GM20000 (cell line): ENCODE results near the gene NKX2-3.

ENCODE experiments used
- DNase-seq: peaks from one replicate; pipeline ENCODE4 v3.0.0; 2012; ENCODE audit warnings: low spot score
- TF ChIP-seq, protein P1 (sequence below): IDR thresholded peaks from 2 replicates; pipeline ENCODE4 v1.5.1; 2012; ENCODE audit warnings: mild to moderate bottlenecking, control low read depth; ENCODE audit errors: extremely low read depth, missing control alignments

Gene NKX2-3

DNA sequence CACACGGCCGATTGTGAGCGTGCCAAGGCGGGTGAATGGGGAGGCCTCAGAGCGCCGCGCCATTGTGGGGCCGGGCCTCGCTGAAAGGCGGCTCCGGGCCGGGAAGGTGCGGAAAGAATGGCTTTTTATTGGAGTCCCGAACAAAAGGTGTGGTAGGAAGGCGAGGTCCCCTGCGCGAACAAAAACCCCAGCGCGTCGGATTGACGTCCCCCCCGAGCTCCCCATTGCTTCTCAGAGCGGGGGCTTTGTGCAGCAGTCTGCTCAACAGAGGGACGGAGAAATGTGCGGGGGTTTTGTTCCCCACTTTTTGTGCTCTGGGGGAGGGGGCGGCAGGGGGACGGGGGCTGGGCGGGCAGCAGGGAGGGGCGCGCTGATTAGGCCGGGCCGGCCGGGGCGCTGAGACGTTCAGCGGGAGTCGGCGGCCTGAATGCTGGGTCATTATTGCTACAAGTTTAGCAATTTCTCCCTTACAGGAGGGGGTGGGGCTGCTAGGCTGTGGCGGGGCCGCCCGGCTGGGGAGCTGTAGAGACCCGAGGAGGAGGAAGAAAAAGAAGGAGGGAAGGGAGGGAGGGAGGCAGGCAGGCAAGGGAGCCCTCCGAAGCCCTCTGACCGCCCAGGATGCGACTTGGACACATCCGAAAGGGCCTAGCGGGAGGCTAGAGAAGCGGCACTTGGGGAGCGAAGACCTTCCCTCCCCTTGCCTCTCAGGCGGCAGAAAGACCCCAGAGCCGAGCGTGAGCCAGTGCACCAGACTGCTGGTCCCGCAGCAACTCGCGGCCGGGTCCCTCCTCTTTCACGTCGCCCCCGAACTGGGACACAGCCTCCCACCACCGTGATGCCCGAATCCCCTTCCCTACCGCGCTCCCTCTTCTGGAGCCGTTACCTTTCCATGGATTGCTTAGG is 4.6 kb downstream of the NKX2-3 start:
- peak; percentile 25 for DNase-seq

DNA sequence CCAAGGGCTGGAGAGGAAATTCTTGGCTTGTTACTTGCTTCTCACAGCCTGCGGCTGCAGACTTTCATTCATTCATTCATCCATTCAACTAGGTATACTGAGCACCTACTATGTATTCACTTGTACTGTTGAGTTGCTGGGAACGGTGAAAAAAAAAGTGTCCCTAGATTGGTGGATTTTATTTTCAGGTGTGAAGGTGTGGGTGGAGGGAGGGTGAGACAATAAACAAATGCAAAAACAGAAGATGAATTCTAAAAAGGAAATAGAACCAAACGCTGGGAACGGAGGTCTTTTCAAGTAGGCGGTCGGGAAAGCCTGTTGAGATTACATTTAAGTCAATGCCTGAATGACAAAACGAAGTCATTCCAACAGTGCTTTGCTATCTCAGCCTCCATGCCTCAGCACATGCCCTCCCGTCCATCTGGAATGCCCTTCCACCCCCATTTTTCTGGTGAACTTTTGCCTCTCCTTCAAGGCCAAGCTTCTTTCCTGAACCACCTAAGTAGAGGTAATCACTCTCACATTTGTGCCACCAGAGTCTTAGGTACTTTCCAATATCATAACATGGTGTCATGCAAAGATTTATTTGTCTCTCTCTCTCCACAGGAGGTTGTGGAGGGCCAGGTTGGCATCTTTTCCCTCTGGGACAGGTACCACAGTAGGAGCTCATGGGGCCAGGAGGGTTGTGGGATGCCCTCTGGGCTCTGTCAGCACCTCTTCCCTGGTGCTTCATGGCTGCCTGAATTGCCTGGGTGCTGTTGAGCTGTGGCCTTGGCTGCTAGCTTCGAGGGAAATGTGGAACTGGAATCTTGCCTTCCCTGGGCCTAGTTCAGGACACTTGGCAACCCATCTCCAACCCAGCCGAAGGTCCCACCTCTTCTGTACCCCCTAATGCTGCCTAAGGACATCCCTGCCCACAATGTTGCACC is 5.5 kb downstream of the NKX2-3 start:
- peak; percentile 21 for DNase-seq

More for the DNA sequence above, 4.6 kb downstream of the NKX2-3 start:
- TF ChIP-seq, protein P1, sequence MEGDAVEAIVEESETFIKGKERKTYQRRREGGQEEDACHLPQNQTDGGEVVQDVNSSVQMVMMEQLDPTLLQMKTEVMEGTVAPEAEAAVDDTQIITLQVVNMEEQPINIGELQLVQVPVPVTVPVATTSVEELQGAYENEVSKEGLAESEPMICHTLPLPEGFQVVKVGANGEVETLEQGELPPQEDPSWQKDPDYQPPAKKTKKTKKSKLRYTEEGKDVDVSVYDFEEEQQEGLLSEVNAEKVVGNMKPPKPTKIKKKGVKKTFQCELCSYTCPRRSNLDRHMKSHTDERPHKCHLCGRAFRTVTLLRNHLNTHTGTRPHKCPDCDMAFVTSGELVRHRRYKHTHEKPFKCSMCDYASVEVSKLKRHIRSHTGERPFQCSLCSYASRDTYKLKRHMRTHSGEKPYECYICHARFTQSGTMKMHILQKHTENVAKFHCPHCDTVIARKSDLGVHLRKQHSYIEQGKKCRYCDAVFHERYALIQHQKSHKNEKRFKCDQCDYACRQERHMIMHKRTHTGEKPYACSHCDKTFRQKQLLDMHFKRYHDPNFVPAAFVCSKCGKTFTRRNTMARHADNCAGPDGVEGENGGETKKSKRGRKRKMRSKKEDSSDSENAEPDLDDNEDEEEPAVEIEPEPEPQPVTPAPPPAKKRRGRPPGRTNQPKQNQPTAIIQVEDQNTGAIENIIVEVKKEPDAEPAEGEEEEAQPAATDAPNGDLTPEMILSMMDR, result no peak

DNA sequence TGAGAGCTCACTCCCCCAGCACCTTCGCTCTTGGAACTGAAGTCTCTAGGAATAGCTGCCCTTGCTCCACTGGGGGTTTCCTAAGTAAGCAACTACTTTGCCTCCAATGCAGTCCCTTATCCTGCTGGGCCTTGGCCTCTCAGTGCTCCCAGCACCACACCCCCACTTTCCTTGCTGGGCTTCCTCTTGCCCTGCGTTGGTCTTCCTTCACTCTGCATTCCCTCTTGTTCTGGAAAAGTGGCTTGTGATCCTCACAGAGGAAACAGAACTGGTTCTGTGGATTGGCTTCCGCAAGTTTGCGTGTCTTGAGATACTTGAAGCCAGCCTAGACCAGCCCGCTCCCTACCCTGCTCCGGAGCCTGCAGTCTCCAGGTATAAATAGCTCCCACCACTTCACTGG is 6.4 kb downstream of the NKX2-3 start:
- DNase-seq, result no peak
- TF ChIP-seq, protein P1, result no peak

More for the DNA sequence above, 5.5 kb downstream of the NKX2-3 start:
- TF ChIP-seq, protein P1, result no peak

DNA sequence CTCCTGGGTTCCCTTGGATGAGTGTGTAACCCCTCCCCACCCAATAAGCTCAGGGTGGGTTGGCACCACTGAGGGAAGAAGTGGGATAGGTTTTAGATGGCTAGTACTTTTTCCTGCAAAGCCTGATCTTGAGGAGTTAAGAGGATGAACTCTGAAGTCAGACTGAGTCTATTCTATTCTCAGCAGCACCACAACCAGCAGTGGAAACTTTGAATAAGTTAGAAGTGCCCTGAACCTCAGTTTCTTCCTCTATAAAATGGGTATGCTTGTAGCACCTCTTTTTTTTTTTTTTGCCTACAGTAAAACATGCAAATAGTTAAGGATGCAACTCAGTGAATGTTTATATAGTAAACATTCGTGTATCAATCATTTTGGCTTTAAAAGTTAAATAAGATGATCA is 7.1 kb downstream of the NKX2-3 start:
- DNase-seq, result peak; percentile 16
- TF ChIP-seq, protein P1, result no peak

DNA sequence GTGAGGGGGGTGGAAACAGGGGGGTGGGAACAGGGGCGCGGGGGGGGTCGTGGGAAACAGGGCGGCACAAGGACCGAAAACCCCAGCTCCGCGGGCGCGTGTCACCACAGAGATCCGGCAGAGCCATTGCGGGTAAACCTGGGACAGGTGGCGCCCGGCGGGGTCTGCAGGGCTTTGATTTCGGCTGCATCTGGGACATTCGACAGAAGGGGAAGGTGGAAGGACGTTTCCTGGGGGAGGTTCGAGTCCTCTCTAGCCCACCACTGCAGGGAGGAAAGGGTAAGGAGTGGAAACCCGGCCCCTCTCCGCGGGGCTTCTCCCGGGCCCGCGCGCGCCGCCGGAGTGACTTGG is 7.5 kb downstream of the NKX2-3 start:
- TF ChIP-seq, protein P1, result no peak
- peak; percentile 9 for DNase-seq

DNA sequence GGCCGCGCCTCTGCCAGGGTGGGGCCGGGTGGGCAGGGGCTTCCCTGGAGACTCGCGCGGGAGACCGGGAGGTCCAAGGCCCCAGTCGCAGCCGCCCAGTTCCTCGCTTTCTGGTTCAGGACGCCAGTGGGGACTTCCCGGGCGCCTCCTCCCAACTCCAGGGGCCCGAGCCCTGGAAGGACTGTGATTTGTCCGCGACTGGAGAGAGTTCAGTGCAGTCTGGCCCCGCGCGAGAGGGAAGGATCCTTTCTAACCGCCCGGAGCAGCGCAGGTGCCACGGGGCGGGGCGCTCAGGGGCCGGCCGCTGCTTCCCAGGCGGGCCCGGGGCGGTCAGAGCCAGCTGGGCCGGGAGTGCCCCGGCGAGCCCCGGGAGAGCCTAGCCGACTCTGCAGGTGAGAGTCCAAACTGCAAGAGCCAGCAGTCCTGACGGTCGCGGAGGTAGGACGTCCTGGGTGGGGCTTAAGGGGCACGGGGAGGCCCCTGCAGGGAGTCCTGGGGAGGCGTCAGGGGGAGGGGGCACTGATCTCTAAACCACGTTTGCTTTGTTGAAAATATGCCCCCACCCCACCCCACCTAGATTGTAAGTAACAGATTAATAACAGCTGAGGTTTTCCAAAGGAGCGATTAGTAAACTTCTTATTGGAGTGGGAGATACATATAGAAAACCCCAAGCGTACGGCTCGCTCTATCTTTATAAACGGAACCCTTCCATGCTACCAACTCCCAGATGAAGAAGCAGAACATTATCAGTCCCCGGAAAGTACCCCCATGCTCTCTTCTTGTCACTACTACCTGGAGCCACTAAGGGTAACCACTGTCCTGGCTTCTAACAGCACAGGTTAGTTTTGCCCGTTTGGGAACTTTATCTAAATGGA is 8.2 kb downstream of the NKX2-3 start:
- TF ChIP-seq, protein P1, result no peak
- peak; percentile 15 for DNase-seq
